Lung microvascular endothelial cell (primary cell): ENCODE measurements around the gene CRB1. TPM values are rescaled to one million over a fixed set of nuclear protein-coding genes. Genes with fewer than 3 reads are reported as not detected.
A peak's percentile ranks its signal among the peaks of the same experiment; 100 is the strongest.

Experiments
- DNase-seq, 2 donors: peaks; one replicate each; pipeline versions ENCODE4 v3.0.0 to v3.0.0-alpha.2; 2010; ENCODE audit warnings: low read depth in 2 of 2
- total RNA-seq: library from RNA; depleted of rRNA; stranded (reverse); fragments of >200 nt; gene quantifications from 2 replicates; pipeline ENCODE4 v1.2.1, GENCODE V29; 2014

CRB1 gene
- total RNA-seq, 1 donor from 2014 or later = not detected

DNA sequence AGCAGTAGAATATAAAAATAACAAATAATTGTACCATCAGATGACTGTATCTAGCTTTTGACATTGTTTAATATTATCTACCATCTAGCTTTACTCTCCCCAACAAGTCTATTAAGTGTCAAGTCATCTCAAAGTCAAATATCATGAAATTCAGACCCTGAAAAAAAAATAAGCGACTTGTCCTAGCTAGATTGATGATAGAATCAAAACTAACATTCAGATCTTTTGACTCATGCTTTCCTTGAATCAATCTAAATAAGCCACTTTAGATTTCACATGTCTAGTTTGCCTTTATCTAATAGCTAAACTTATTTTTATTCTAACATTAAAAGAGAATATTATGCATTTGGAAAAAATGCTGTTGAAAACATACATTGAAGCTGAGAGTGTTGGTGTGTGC, 35.4 kb downstream of the CRB1 start:
- DNase-seq = no peak

DNA sequence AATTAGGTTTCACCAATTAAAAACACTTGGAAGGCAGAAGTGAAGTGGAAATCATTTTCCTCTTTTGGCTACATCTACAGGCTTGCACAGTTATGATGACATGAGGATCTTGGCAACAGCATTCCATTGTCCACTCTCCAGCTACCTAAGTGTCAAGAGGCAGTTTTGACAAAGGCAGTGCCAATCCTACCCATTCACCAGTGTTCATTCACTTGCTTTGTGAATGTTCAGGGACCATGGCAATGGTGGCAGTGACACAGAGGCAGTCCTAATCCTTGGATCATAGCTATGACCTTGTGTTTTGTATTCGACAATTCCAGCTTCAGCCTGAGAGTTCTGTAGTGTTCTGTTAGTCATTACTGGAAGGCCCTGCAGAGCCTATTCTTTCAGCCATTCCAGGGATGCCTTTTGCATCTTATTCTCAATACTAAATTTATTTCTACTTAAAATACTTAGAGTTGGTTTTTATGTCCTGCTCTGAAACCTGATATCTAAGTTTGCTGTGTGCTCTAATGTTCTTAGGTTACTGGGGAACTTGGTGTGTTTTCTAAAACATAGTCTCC, 36.7 kb downstream of the CRB1 start:
- DNase-seq = no peak

DNA sequence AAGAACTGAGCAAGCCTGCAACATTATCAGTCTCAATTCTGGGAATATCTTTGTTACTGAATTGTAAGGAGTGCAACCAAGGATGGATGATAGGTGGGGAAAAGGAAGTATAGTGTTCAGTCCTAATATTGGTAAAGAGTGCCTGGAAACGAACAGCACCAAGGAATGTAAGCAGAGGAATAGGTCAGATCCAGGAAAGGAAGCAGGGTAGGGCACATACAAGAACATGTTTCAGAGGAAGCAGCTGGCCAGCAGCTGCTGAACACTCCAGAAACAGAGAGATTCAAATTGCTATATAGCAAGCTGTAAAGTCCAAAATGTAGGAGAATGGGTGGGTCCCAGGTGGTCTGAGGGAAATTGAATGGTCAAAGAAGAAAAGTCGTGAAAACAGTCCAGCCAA, 37.9 kb downstream of the CRB1 start:
- DNase-seq = no peak

DNA sequence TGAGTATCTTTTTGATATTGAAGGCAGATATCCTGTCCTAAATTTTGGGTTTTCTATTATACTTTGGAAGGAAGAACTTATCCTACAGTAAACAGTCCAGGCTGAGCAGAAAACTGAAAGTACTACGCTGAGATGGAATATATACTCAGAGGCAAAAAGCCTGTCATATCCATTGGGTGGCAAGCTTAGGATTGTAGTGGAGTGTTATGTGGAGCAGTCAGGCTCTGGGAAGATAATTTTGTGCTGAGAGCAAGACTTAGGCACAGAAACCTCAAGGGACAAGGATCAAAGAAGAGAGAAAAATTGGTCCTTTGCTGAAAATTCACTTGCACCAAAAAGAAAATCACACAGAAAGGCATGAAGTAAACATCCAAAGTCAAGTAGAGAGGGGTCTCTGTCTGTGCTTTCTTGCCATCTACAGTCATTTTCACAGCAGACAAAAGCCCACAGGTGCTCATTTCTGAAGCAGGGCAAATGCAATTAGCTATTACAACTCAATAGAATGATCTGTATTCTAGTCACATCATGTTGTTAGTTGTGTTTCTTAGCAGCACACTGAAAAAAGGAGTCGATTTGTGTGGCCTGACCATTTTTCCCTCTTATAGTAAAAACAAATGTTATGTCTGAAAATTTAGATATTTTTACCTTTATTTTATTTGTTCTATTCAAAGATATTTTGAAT, 38.5 kb downstream of the CRB1 start:
- no peak for DNase-seq

DNA sequence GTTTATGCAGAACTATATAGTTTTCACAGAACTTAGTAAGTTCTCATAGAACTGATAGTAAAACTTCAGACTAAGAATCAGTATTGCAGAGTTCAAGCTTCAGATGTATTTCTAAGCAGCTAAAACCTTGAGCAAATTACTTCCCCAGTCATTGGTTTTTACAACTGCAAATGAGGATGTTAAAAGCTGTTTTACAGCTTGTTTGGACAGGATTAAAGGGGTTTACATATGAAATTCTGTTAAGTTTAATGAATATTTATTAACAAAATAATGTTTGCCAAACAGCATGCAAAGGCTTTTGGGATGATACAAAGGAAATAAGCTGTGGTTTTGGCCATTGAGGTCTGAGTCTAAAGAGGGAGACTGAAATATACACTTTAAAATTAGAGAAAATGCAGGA, 39.1 kb downstream of the CRB1 start:
- DNase-seq = no peak

DNA sequence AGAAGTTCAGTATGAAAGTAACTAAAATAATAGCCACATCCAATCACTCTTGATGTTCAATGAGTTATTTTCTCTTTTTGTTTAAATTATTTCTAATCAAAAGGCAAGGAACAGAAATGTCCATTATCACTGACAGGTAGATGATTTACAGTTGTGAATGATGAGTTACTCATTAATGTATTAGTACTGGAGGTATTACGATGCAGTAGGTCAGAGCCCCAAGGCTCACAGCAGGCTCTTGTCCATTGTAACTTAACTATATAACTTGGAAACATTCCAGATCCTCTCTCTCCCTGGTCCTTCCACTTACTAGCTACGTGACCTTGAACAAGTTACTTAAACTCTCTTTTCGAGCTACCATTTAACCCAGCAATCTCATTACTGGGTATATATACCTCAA, 39.5 kb downstream of the CRB1 start:
- no peak for DNase-seq

DNA sequence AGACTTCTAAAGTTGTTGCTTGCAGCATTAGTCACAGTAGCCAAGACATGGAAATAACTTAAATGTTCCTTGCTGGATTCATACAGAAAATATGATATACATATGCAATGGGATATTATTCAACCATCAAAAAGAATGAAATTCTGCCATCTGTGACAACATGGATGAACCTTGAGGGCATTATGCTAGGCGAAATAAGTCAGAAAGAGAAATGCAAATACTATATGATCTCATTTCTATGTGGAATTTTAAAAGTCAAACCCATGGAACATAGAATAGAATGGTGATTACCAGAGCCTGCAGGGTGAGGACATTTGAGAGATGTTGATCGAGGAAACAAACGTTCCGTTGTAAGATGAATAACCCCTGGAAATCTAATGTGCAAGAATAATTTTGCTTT, 43.0 kb downstream of the CRB1 start:
- no peak for DNase-seq

DNA sequence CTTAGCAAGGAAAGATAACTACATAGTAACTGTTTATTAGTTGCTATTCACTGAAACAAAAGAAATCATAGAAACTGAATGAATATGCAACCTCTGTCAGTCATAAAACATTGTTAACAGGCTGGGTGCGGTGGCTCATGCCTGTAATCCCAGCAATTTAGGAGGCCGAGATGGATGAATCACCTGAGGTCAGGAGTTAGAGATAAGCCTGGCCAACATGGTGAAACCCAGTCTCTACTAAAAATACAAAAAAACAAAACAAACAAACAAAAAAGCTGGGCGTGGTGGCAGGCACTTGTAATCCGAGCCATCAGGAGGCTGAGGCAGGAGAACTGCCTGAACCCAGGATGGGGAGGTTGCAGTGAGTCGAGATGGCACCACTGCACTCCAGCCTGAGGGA, 44.1 kb downstream of the CRB1 start:
- no peak for DNase-seq

DNA sequence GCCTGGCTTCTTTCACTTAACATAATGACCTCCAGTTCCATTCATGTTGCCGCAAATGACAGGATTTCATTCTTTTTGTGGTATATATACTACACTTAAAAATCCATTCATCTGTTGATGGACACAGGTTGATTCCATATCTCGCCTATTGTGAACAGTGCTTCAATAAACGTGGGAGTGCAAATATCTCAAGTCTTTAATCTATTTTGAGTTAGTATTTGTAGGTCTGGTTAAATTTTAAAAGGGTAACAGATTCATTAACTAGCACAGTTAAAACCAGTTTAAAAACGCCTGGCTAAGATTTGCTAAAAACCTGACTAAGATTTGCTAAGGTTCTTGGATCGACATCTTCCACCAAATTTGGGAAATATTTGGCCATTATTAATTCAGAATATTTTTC, 45.7 kb downstream of the CRB1 start:
- no peak for DNase-seq

DNA sequence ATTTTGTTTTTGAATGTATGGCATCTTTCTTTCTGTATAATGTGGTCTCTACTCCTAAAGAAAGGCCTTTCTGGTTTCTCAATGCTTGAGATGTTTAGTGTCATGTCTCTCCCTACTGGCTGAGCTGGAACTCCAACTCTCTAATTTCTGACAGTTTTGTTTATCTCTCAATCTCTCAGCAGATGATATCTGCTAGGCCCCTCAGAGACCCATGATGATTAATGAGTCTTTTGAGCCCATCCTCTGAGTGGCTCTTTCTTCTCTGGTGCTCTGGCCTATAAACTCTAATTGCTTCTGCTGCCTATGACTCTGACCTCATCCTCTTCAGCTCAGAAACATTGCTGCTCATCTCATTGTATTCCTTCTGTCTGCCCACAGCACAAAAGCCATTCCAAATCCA, 46.6 kb downstream of the CRB1 start:
- no peak for DNase-seq

DNA sequence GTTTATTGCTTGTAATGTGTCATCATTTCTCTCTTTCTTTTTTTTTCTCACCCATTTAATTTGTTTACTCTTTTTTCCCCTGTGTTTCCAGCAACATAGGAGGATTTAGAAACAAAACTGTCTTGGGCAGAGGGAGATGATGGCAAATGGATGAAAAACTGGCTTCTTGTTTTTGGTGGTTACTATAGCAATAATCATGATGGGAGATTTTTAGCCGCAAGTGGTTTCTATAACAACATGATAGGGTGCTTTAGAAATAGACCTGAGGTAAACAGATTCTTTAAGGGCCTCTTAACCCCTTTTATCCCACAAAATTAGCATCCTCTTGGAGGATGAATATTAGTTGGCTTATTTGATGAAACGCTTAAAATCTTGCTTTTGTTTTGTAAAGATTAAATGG, 51.6 kb downstream of the CRB1 start:
- no peak for DNase-seq

DNA sequence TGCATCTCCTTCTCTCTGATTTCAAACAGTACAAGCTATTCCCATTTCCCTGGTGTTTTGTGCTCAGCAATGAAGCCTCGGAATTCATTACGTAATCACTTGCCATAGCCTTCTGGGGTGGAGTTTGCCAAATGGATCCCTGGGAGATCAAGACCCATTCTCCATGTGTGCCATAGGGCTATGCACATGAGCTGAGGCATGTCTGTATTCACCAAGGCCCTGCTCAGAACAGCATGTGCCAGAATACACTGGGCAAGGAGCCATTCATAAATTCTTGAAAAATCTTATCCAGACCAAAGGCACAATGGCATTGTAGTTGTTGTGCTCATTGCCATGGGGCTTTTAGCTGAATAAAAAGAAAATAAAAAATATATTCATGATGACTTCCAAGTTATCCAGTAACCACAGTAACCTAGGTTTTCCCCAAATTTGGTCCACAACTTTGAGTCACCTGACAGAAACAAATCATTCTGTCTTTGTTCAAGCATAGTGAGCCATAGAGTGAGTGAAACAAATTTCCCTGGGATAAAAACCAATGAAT, 53.0 kb downstream of the CRB1 start:
- DNase-seq = no peak

DNA sequence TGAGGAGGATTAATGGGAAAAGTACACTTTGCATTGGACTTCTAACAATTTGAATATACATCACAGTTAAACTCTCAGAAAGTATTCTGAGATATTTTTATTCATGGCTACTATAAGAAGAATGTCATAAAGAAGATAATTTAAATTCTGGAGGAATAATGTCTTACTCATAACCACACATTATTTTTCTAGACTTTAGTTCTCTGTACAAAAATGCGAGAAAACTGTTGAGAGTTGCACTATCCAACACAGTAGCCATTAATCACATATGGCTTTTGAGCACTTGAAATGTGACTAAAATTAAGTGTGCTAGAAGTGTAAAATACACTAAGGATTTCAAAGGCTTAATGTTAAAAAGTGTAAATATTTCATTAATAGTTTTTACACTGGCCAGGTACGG, 53.8 kb downstream of the CRB1 start:
- DNase-seq = no peak

DNA sequence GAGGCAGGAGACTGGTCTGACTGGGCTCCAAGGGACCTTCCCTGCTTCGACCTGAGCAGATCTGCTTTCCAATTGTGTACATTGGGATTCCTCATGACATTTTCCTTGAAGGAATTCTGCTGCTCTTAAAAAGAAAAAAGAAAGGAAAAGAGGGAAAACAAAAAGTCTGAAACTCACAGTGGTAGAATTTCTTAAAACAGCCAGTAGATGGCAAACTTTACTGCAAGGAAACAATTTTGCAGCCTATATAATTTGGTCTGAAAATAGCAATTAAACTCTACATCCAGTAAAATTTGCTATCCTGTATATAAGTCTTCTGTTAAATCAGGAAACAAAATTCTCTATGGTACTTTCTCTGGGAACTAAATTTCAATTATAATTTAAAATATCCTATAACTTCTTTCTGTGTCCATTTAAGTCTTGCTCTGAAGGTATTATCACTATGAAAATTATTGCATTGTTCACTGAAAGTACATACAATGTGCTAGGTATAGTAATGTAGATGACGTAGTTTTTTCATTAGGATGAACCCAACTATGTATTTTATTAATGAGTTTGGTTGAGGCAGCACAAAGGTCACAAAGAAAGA, 59.8 kb downstream of the CRB1 start:
- DNase-seq = peak; percentile 5 to 14

DNA sequence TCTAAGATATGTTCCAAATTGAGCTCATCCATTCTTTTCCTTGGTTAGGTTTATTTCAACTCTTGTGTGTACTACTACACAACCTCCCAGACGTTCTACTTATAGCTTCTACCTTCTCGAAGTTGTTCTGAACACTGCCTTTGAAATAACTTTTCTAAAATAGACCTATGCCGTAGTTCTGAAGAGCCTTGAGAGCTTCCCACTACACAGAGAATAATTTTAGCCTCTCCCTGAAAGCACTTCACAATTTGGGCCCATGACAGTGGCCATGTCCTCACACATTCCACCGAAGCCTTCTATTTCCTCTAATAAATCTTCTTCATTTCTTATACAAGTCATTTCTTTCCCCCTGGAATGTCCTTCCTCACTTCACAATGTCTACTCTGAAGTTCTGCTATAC, 62.2 kb downstream of the CRB1 start:
- DNase-seq = no peak

DNA sequence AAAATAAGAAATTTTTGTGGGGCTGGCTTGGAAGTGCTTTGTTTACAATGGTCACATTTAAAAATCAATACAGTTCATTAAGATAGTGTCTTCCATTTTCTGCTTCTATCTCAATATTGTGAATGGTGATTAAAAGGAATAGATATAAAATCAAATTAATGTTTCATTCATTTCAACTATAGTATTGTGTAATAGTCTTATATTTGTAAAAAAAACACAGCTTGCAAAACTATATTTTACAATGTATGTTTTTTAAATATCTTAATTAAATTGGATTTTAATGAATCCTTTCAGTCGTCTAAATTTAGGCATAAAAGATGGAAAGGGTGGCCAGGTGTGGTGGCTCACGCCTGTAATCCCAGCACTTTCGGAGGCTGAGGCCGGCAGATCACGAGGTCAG, 63.5 kb downstream of the CRB1 start:
- no peak for DNase-seq

DNA sequence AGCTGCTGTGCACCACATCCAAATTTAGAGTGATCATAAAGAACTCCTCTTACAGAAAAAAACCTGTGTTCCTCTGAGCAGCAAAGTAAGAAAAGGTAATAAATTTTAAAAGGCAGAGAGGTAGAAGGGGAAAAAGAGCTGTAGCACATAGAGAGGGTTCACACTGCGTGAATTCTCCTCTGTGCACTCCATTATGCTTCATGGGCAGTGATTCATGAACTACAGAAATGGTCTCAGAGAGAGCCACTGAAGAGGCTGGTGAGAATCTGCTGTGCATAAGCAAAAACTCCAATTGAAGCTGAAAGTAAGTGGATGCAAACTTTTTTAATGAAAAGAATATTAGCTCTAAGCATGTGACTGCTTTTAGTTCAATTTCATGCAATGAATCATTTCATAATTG, 65.0 kb downstream of the CRB1 start:
- no peak for DNase-seq

DNA sequence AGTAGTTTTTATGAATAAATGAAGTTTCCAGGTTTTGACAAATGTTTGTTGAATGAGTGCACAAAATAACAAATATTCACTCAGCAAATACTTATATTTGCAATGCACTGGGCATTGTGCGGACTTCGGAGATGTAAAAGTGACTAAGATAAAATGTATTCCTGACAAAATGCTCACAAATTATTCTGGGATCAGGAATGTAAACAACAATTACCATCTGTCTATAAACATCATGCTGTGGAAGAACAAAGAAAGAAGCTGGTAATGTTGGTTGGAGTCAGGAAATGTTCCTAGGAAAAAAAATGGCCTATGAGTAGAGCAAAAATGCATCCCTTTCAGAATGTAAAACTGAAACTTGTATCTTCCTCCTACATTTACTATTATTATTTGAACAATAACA, 68.5 kb downstream of the CRB1 start:
- no peak for DNase-seq

DNA sequence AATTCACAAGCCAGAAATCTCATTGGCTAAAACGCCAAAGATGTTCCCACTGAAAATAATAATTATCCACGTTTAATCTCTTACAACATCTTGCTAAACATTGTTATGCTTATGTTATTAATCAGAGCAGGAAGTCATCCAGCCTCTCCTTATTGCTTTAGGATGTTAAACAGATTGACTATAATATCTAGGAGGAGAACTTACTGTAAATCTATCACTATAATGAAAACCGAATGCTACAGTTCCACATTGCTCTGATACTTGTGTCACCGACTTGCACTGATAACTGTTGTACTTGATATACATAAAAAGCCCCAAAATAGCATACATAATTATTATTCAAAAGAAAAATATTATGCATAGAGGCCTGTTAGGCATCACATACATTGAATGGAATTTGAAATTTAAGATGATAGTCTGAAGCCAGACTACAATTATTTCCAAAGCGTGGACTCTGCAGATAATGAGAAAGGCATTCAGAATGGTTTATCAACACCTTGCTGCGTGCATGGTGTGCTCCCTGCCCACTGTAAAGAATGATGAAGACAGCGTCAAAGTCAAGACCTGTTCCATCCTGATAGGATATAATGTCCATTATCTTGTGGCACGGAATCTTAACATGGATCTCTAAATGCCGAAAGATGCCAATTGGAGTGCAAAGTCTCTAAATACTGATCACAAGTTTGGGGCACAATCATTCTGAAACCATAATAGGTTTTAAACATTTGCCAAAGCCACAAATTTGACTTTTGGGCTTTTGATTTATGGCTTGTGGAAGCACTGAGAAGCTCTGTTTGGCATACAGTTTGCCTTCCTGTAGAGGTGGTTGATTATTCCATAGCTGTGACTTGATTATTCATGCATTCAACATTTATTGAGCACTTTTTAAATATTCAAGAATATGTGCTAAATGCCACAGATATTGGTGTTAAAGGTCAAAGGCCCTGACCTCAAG, 71.3 kb downstream of the CRB1 start:
- no peak for DNase-seq

DNA sequence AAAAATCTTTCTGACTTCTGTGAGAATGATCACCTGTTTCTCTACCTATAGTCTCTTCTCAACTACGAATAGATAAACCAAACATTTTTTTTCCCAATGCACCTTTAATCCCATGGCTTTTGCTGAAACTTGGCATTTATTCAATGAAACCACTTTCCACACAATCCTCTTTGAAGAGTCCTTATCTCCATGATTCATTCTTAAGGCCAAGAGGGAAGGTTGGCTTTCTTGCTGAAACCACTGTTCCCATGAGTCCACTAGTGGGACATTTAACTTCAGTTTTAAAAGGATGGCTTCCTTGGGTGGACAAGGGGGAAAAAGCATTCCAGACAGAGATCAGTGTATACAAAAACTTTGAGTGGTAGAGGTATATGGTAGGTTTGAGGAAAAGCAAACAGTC, 73.6 kb downstream of the CRB1 start:
- no peak for DNase-seq

DNA sequence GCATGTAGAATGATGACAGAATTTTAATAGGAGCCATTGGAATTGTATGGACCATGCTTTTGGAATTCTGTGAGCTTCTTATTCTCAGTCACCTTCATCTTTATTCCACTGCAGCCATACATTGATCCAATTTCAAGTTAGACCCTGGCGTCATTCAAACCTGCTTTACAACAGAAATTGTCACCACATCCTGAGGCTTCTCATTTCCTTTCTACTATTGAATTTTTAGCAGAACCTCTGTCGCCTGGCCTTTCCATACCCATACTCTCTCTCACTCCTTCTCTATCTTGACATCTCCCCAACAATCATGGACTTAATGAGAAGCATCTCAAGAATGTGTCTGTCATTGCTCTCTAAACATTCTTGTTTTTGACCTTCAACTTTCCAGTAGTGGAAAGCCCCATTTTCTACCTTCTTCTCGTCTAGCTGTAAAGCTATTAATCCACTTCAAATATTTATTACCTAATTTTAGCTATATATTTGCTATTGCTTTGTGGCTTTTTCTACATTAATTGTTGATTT, 74.1 kb downstream of the CRB1 start:
- no peak for DNase-seq

DNA sequence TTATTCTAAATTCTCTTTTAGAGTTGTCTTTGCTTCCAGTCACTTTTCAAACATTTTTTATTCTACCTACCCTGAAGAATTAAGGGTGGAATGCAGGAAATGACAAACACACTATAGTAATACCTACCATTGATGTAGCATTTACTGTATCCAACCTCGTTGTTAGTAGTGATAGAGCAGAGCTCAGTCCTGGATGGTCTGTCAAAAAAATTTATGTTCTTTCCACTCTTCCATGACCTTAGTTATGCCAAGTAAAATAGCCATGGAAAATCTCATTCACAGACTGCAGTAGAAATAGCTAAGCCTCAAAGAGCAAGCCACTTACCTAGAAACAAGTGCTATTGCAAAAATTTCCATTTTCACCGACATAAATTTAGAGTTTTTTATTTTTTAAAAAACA, 74.6 kb downstream of the CRB1 start:
- DNase-seq = peak in 1 of 2 donors; percentile 53
